Measurements from ENCODE around the gene HM13. TPM values are rescaled to one million over a fixed set of nuclear protein-coding genes. Genes with fewer than 3 reads are reported as not detected.

HM13 gene
- total RNA-seq, 1 experiment from 2014 or later: 103 TPM

- TF ChIP-seq, protein P1, sequence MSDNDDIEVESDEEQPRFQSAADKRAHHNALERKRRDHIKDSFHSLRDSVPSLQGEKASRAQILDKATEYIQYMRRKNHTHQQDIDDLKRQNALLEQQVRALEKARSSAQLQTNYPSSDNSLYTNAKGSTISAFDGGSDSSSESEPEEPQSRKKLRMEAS (CRISPR knock-in tag; IDR thresholded peaks at IDR 0.05): no peak
- TF ChIP-seq, protein P2, sequence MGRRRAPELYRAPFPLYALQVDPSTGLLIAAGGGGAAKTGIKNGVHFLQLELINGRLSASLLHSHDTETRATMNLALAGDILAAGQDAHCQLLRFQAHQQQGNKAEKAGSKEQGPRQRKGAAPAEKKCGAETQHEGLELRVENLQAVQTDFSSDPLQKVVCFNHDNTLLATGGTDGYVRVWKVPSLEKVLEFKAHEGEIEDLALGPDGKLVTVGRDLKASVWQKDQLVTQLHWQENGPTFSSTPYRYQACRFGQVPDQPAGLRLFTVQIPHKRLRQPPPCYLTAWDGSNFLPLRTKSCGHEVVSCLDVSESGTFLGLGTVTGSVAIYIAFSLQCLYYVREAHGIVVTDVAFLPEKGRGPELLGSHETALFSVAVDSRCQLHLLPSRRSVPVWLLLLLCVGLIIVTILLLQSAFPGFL (CRISPR knock-in tag; IDR thresholded peaks at IDR 0.05; ENCODE audit: borderline replicate concordance): no peak
- TF ChIP-seq IRF2 (CRISPR knock-in tag; IDR thresholded peaks at IDR 0.05; ENCODE audit: borderline replicate concordance, low read depth) (no peak), USF2 (CRISPR knock-in tag; IDR thresholded peaks at IDR 0.05) (no peak), FOXK1 (CRISPR knock-in tag; IDR thresholded peaks at IDR 0.05) (no peak), ZBTB21 (CRISPR knock-in tag; IDR thresholded peaks at IDR 0.05; ENCODE audit: borderline replicate concordance) (no peak), CREM (CRISPR knock-in tag; IDR thresholded peaks at IDR 0.05) (no peak), PRRX2 (CRISPR knock-in tag; IDR thresholded peaks at IDR 0.05) (no peak), ZNF416 (CRISPR knock-in tag; IDR thresholded peaks at IDR 0.05) (no peak), ZNF263 (CRISPR knock-in tag; IDR thresholded peaks at IDR 0.05; ENCODE audit: low read depth) (no peak), NR3C1 (CRISPR knock-in tag; conservative IDR thresholded peaks at IDR 0.05; ENCODE audit: low read depth) (no peak), STAT6 (CRISPR knock-in tag; conservative IDR thresholded peaks at IDR 0.05; ENCODE audit: low read depth) (no peak), IRF1 (CRISPR knock-in tag; IDR thresholded peaks at IDR 0.05) (no peak), NR2C2 (CRISPR knock-in tag; IDR thresholded peaks at IDR 0.05) (no peak), JUN (CRISPR knock-in tag; IDR thresholded peaks at IDR 0.05) (no peak), ZNF138 (CRISPR knock-in tag; conservative IDR thresholded peaks at IDR 0.05) (no peak), MYBL2 (CRISPR knock-in tag; IDR thresholded peaks at IDR 0.05) (no peak), ZNF232 (CRISPR knock-in tag; IDR thresholded peaks at IDR 0.05) (no peak), MXD4 (CRISPR knock-in tag; IDR thresholded peaks at IDR 0.05; ENCODE audit: borderline replicate concordance) (no peak)
- no peak overlapping the region for H3K4me3 Mint-ChIP-seq
- H3K36me3 Mint-ChIP-seq: peaks cover 58% of the 10 kb centered on the region
- DNase-seq (ENCODE audit: low spot score) (no peak), ATAC-seq (no peak)
- H3K4me1 Mint-ChIP-seq: no peaks in the 10 kb centered on the region
- no peaks in the 10 kb centered on the region for H3K27me3 Mint-ChIP-seq (ENCODE audit: low read depth)
- no peaks in the 10 kb centered on the region for H3K9me3 Mint-ChIP-seq
- POLR2A ChIA-PET: no interaction called here
- H3K27ac Mint-ChIP-seq: no peak overlapping the region
- CTCF ChIA-PET: interaction anchor here (1.0 to 2.6 kb wide), 3 partner anchors 20 to 75 kb away, joined by 3 to 11 read pairs (median 3); partner anchors contain the start of gene HM13
These were observed 23.1 kb downstream of the HM13 start for GRCh38 chr20:31537116-31537871.

GRCh38 chr20:31537890-31538289, 23.6 kb downstream of the HM13 start:
- Mint-ChIP-seq H3K9me3 (no peaks in the 10 kb centered on the region), H3K4me3 (no peak overlapping the region), H3K27ac (no peak overlapping the region), H3K27me3 (ENCODE audit: low read depth) (no peaks in the 10 kb centered on the region), H3K36me3 (peaks cover 53% of the 10 kb centered on the region), H3K4me1 (no peaks in the 10 kb centered on the region)
- ChIA-PET CTCF (interaction anchor here (1.2 to 2.3 kb wide), 2 partner anchors 25 to 75 kb away, joined by 3 to 5 read pairs; no protein-coding TSS in a partner anchor), POLR2A (no interaction called here)
- DNase-seq (ENCODE audit: low spot score) (no peak), ATAC-seq (no peak)
- TF ChIP-seq SOX15 (CRISPR knock-in tag; IDR thresholded peaks at IDR 0.05) (no peak), FOXJ3 (CRISPR knock-in tag; IDR thresholded peaks at IDR 0.05; ENCODE audit: borderline replicate concordance) (no peak), FOXK1 (CRISPR knock-in tag; IDR thresholded peaks at IDR 0.05) (no peak), JAZF1 (CRISPR knock-in tag; IDR thresholded peaks at IDR 0.05) (no peak), TEAD4 (CRISPR knock-in tag; IDR thresholded peaks at IDR 0.05) (no peak), GABPB1 (CRISPR knock-in tag; IDR thresholded peaks at IDR 0.05) (no peak), MYBL2 (CRISPR knock-in tag; IDR thresholded peaks at IDR 0.05) (no peak), ATF6 (CRISPR knock-in tag; IDR thresholded peaks at IDR 0.05) (no peak), ZNF423 (CRISPR knock-in tag; IDR thresholded peaks at IDR 0.05) (no peak), NFYB (CRISPR knock-in tag; conservative IDR thresholded peaks at IDR 0.05; ENCODE audit: low read depth) (no peak)
- TF ChIP-seq, protein P3, sequence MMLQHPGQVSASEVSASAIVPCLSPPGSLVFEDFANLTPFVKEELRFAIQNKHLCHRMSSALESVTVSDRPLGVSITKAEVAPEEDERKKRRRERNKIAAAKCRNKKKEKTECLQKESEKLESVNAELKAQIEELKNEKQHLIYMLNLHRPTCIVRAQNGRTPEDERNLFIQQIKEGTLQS (CRISPR knock-in tag; conservative IDR thresholded peaks at IDR 0.05): no peak
- TF ChIP-seq, protein P1 (CRISPR knock-in tag; IDR thresholded peaks at IDR 0.05): no peak

All from WTC11 (cell line).